Activated CD4-positive, alpha-beta T cell treated with anti-CD3 and anti-CD28 coated beads for 24 hours (primary cell): ENCODE data around the gene COL8A2.
"Not testable (repeated sequence)": the region's sequence is repeated elsewhere in the genome, so short reads cannot be mapped to it uniquely, and the experiment has no call there.

Experiments used
- DNase-seq, 2 donors: peaks; one replicate each; pipeline ENCODE4 v3.0.0-alpha.2; 2020; ENCODE audit warnings: low read depth in 2 of 2

The COL8A2 gene

GRCh38 chr1:36125129-36125991, at the start of gene COL8A2:
TSS of gene COL8A2 (minus strand) at chr1:36125222. CDS start at chr1:36100242, 24,980 bp downstream.
- DNase-seq, result no peak

- no peak for DNase-seq
Observed at GRCh38 chr1:36174713-36175112, 49.7 kb upstream of the COL8A2 start.

- no peak for DNase-seq
Observed at GRCh38 chr1:36172983-36173382, 48.0 kb upstream of the COL8A2 start.

- no peak for DNase-seq
Observed at GRCh38 chr1:36172017-36172747, 47.2 kb upstream of the COL8A2 start.

GRCh38 chr1:36170643-36171412, 45.8 kb upstream of the COL8A2 start:
- DNase-seq, result no peak

GRCh38 chr1:36168514-36168913, 43.5 kb upstream of the COL8A2 start:
- no peak for DNase-seq

- no peak for DNase-seq
Observed at GRCh38 chr1:36166938-36167905, 42.2 kb upstream of the COL8A2 start.

- DNase-seq, result no peak
Observed at GRCh38 chr1:36166136-36166535, 41.1 kb upstream of the COL8A2 start.

GRCh38 chr1:36165145-36165544, 40.1 kb upstream of the COL8A2 start:
- no peak for DNase-seq

GRCh38 chr1:36164361-36164760, 39.3 kb upstream of the COL8A2 start:
- DNase-seq, result no peak

- no peak for DNase-seq
Observed at GRCh38 chr1:36163426-36163825, 38.4 kb upstream of the COL8A2 start.

- no peak for DNase-seq
Observed at GRCh38 chr1:36162680-36163239, 37.7 kb upstream of the COL8A2 start.

- no peak for DNase-seq
Observed at GRCh38 chr1:36161641-36162531, 36.9 kb upstream of the COL8A2 start.

GRCh38 chr1:36160949-36161485, 36.0 kb upstream of the COL8A2 start:
- peak; percentile 36 to 59 for DNase-seq

GRCh38 chr1:36160388-36160948, 35.4 kb upstream of the COL8A2 start:
- DNase-seq, result no peak

GRCh38 chr1:36159614-36160387, 34.8 kb upstream of the COL8A2 start:
- DNase-seq, result no peak

GRCh38 chr1:36158827-36159252, 33.8 kb upstream of the COL8A2 start:
- not testable (repeated sequence) for DNase-seq
